Astrocyte (in vitro differentiated cells and primary cell): ENCODE data around the gene CD84. TPM values are rescaled to one million over a fixed set of nuclear protein-coding genes. Genes with fewer than 3 reads are reported as not detected.
"Not testable (repeated sequence)": the region's sequence is repeated elsewhere in the genome, so short reads cannot be mapped to it uniquely, and the experiment has no call there.

Experiments
- DNase-seq: peaks from one replicate; pipeline ENCODE4 v3.0.0-alpha.2; 2010; ENCODE audit warnings: low read depth
- FAIRE-seq: peaks from 2 replicates; lab custom pipeline; 2011; peaks lifted over from hg19 to GRCh38; lab: Jason Lieb, UNC
- H2AFZ ChIP-seq: 2 replicates; pipeline ENCODE4 v1.6.0; 2012; ENCODE audit warnings: low read depth, low read length, inconsistent platforms
- H3K27ac ChIP-seq: 2 replicates; pipeline ENCODE4 v1.5.1; 2011; ENCODE audit warnings: low read depth, low read length, inconsistent platforms
- H3K27me3 ChIP-seq: 2 replicates; pipeline ENCODE4 v1.6.0; 2011; ENCODE audit warnings: low read length, inconsistent platforms; ENCODE audit not compliant: insufficient read depth
- H3K36me3 ChIP-seq: 2 replicates; pipeline ENCODE4 v1.5.1; 2011; ENCODE audit warnings: low read length, inconsistent platforms; ENCODE audit not compliant: insufficient read depth
- H3K4me1 ChIP-seq: 2 replicates; pipeline ENCODE4 v1.5.1; 2011; ENCODE audit warnings: low read length, inconsistent platforms; ENCODE audit not compliant: insufficient read depth
- H3K4me2 ChIP-seq: 2 replicates; pipeline ENCODE4 v1.6.0; 2012; ENCODE audit warnings: low read length, inconsistent platforms
- H3K4me3 ChIP-seq: 2 replicates; pipeline ENCODE4 v1.5.1; 2011; ENCODE audit warnings: low read depth, mild to moderate bottlenecking, low read length, inconsistent platforms; ENCODE audit not compliant: insufficient read depth
- H3K79me2 ChIP-seq: 2 replicates; pipeline ENCODE4 v1.6.0; 2012; ENCODE audit warnings: mild to moderate bottlenecking, low read length, inconsistent platforms; ENCODE audit not compliant: insufficient read depth
- H3K9ac ChIP-seq: 2 replicates; pipeline ENCODE4 v1.6.0; 2012; ENCODE audit warnings: mild to moderate bottlenecking, low read length, inconsistent platforms
- H3K9me3 ChIP-seq: 2 replicates; pipeline ENCODE4 v1.5.1; 2012; ENCODE audit warnings: low read depth, mild to moderate bottlenecking, low read length, inconsistent platforms; ENCODE audit not compliant: insufficient read depth
- H4K20me1 ChIP-seq: 2 replicates; pipeline ENCODE4 v1.6.0; 2012; ENCODE audit warnings: low read length, inconsistent platforms; ENCODE audit not compliant: insufficient read depth
- H3K27ac Mint-ChIP-seq: one replicate; pipeline ENCODE4 v1.8.0; 2021; ENCODE audit warnings: mild to moderate bottlenecking, mixed read lengths; ENCODE audit not compliant: unreplicated experiment
- H3K27me3 Mint-ChIP-seq: one replicate; pipeline ENCODE4 v1.8.0; 2021; ENCODE audit warnings: low read depth, mixed read lengths; ENCODE audit not compliant: unreplicated experiment
- H3K36me3 Mint-ChIP-seq: one replicate; pipeline ENCODE4 v1.8.0; 2021; ENCODE audit warnings: low read depth, mixed read lengths; ENCODE audit not compliant: unreplicated experiment
- H3K4me1 Mint-ChIP-seq: one replicate; pipeline ENCODE4 v1.8.0; 2021; ENCODE audit warnings: low read depth, mixed read lengths; ENCODE audit not compliant: unreplicated experiment
- H3K4me3 Mint-ChIP-seq: one replicate; pipeline ENCODE4 v1.8.0; 2021; ENCODE audit warnings: mild to moderate bottlenecking, moderate library complexity, mixed read lengths; ENCODE audit not compliant: unreplicated experiment
- H3K9me3 Mint-ChIP-seq: one replicate; pipeline ENCODE4 v1.8.0; 2021; ENCODE audit warnings: mild to moderate bottlenecking, mixed read lengths; ENCODE audit not compliant: unreplicated experiment
- EZH2 ChIP-seq: IDR thresholded peaks from 2 replicates; pipeline ENCODE4 v1.6.1; 2012; ENCODE audit warnings: mild to moderate bottlenecking, low read length, inconsistent platforms; ENCODE audit not compliant: insufficient read depth
- total RNA-seq: library from RNA; stranded (reverse); gene quantifications from 2 replicates; pipeline ENCODE4 v1.2.1, GENCODE V29; 2021
- TF ChIP-seq, protein P1 (sequence below): IDR thresholded peaks from 2 replicates; pipeline ENCODE4 v1.5.1; 2011; ENCODE audit warnings: low read depth, mild to moderate bottlenecking, inconsistent platforms, low read length, moderate library complexity; ENCODE audit not compliant: insufficient read depth

Gene CD84
- total RNA-seq, 1 donor from 2014 or later: not detected

DNA sequence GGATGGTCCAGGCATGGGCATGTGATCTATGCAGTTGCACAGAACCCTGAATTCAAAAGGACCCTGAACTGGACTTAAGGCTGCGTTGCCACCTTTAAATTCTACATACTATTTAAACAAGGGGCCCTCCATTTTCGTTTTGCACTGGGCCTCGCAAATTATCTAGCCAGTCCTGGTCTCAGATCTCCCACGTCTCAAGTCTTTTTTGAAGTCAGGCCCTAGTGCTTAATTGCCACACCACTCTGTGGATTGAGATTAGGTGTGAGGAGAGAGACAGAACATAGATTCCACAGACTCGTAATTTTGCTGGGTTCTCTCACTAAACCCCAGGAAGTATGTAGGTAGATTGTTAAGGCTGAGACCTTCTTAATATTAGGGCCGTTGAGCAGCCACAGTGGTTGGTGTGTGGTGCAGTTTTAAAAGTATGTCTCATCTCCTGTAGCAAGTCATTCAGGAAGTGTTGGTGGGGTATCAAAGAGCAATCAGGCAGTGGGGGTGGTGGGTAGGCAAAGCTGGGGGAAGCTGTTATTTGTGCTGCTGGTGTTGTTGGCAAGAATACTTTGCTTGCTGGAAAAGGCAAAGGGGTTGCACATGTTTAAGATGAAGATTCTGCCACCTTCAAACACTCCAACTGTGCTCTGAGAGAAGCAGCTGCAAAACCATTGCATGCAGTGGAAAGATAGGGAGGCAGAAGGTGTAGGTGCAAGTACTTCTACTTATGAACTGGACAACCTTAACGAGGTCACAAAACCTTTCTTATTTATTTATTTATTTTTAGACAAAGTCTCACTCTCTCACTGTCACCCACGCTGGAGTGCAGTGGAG, 11.2 kb downstream of the CD84 start:
- no peak overlapping the region for H2AFZ ChIP-seq
- H3K4me2 ChIP-seq: no peak overlapping the region
- DNase-seq (no peak), FAIRE-seq (no peak)
- H3K4me3 ChIP-seq: no peak overlapping the region
- no peaks in the 10 kb centered on the region for H3K36me3 ChIP-seq
- Mint-ChIP-seq H3K27ac (no peak overlapping the region), H3K4me1 (peaks cover 3% of the 10 kb centered on the region), H3K36me3 (no peaks in the 10 kb centered on the region), H3K9me3 (peaks cover 2% of the 10 kb centered on the region), H3K4me3 (no peak overlapping the region), H3K27me3 (peaks cover 5% of the 10 kb centered on the region)
- H3K27ac ChIP-seq: no peak overlapping the region
- H4K20me1 ChIP-seq: no peaks in the 10 kb centered on the region
- H3K9ac ChIP-seq: no peak overlapping the region
- no peaks in the 10 kb centered on the region for H3K27me3 ChIP-seq
- TF ChIP-seq EZH2: no peak
- TF ChIP-seq, protein P1, sequence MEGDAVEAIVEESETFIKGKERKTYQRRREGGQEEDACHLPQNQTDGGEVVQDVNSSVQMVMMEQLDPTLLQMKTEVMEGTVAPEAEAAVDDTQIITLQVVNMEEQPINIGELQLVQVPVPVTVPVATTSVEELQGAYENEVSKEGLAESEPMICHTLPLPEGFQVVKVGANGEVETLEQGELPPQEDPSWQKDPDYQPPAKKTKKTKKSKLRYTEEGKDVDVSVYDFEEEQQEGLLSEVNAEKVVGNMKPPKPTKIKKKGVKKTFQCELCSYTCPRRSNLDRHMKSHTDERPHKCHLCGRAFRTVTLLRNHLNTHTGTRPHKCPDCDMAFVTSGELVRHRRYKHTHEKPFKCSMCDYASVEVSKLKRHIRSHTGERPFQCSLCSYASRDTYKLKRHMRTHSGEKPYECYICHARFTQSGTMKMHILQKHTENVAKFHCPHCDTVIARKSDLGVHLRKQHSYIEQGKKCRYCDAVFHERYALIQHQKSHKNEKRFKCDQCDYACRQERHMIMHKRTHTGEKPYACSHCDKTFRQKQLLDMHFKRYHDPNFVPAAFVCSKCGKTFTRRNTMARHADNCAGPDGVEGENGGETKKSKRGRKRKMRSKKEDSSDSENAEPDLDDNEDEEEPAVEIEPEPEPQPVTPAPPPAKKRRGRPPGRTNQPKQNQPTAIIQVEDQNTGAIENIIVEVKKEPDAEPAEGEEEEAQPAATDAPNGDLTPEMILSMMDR: no peak
- peaks cover 3% of the 10 kb centered on the region for H3K9me3 ChIP-seq
- no peaks in the 10 kb centered on the region for H3K79me2 ChIP-seq
- no peaks in the 10 kb centered on the region for H3K4me1 ChIP-seq

GRCh38 chr1:160567341-160567740, 12.0 kb downstream of the CD84 start:
- H3K27me3 Mint-ChIP-seq: peaks cover 5% of the 10 kb centered on the region
- no peaks in the 10 kb centered on the region for H3K36me3 ChIP-seq
- peaks cover 7% of the 10 kb centered on the region for H3K9me3 Mint-ChIP-seq
- no peak overlapping the region for H3K4me3 ChIP-seq
- H3K4me2 ChIP-seq: no peak overlapping the region
- no peaks in the 10 kb centered on the region for H4K20me1 ChIP-seq
- H2AFZ ChIP-seq: no peak overlapping the region
- H3K27me3 ChIP-seq: no peaks in the 10 kb centered on the region
- H3K36me3 Mint-ChIP-seq: no peaks in the 10 kb centered on the region
- peaks cover 3% of the 10 kb centered on the region for H3K9me3 ChIP-seq
- no peak overlapping the region for H3K27ac ChIP-seq
- H3K4me3 Mint-ChIP-seq: no peak overlapping the region
- TF ChIP-seq, protein P1: no peak
- no peak for TF ChIP-seq EZH2
- no peak for DNase-seq
- FAIRE-seq: no peak
- H3K4me1 Mint-ChIP-seq: peaks cover 3% of the 10 kb centered on the region
- no peak overlapping the region for H3K27ac Mint-ChIP-seq
- H3K79me2 ChIP-seq: no peaks in the 10 kb centered on the region
- no peaks in the 10 kb centered on the region for H3K4me1 ChIP-seq
- no peak overlapping the region for H3K9ac ChIP-seq

DNA sequence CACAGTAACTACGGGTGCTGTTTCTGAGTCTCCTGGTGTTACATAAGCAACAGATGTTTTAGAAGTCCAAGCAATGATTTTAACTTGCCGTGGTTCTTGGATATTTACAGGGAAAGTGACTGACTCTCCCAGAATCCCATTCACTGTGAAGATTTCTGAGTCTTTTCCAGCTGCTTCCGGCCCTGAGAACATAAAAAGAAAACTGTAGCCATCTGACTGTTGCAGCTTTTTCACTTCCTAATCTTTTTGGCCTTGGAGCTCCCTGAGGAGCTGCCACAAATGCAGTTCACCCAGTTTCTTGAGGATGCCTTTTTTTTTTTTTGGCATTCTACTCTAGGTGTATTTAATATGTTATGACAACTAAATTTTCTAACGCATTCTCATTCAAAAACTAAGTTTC, 13.7 kb downstream of the CD84 start:
- Histone ChIP-seq H3K36me3 (no peaks in the 10 kb centered on the region), H3K4me1 (no peaks in the 10 kb centered on the region), H3K9ac (no peak overlapping the region), H2AFZ (no peak overlapping the region), H3K4me3 (no peak overlapping the region), H3K79me2 (no peaks in the 10 kb centered on the region), H3K27me3 (no peaks in the 10 kb centered on the region), H3K9me3 (peaks cover 3% of the 10 kb centered on the region), H4K20me1 (no peaks in the 10 kb centered on the region), H3K27ac (no peak overlapping the region), H3K4me2 (no peak overlapping the region)
- Mint-ChIP-seq H3K4me3 (no peak overlapping the region), H3K27ac (no peak overlapping the region), H3K4me1 (peaks cover 3% of the 10 kb centered on the region), H3K27me3 (no peaks in the 10 kb centered on the region), H3K36me3 (no peaks in the 10 kb centered on the region), H3K9me3 (peaks cover 7% of the 10 kb centered on the region)
- no peak for FAIRE-seq
- no peak for DNase-seq
- TF ChIP-seq, protein P1: no peak
- TF ChIP-seq EZH2: no peak

DNA sequence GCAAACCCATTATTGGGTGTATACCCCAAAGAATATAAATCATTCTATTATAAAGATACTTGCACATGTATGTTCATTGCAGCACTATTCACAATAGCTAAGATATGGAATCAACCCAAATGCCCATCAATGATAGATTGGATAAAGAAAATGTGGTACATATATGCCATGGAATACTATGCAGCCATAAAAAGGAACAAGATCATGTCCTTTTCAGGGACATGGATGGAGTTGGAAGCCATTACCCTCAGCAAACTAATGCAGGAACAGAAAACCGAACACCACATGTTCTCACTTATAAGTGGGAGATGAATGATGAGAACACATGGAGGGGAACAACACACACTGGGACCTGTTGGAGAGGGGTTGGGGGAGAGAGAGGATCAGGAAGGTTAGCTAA, 16.1 kb downstream of the CD84 start:
- not testable (repeated sequence) for H2AFZ ChIP-seq, H3K9me3 ChIP-seq, H3K36me3 Mint-ChIP-seq, DNase-seq, H3K79me2 ChIP-seq, H3K27ac Mint-ChIP-seq, H3K4me1 Mint-ChIP-seq, H3K4me3 Mint-ChIP-seq, H3K36me3 ChIP-seq, H4K20me1 ChIP-seq, FAIRE-seq, H3K4me3 ChIP-seq, H3K9ac ChIP-seq, H3K4me2 ChIP-seq, H3K27ac ChIP-seq, H3K27me3 Mint-ChIP-seq, H3K9me3 Mint-ChIP-seq, H3K4me1 ChIP-seq, H3K27me3 ChIP-seq
